Activated CD4-positive, alpha-beta T cell treated with anti-CD3 and anti-CD28 coated beads, Interleukin-2, amount 50 U/mL, for 4 hours (primary cell): ENCODE data around the gene SLAMF8.

Source experiments
- DNase-seq, 2 experiments: peaks; one replicate each; pipeline ENCODE4 v3.0.0-alpha.2; 2020

The SLAMF8 gene

DNA sequence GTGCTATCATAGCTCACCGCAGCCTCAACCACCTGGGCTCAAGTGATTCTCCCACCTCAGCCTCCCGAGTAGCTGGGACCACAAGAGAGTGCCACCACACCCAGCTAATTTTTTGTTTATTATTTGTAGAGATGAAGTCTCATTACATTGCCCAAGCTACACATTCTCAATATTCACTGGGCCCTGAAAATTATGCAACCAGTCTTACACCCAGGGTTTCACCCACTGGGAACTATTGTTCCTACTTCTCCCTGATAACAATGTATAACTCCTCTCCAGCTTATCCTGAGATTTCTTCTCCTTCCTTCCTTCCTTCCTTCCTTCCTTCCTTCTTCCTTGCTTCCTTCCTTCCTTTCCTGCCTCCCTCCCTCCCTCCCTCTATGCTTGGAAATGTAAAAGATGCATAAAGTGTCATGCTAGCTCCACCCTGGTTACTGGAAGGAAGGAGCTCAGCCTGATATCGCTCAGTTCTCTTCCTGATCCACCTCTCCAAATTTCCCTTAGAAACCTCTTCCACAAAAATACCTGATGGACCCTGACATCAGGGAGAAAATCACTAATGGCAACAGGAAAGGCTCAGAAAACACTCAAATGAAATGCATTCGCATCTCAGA is 47.0 kb downstream of the SLAMF8 start:
- no peak for DNase-seq

DNA sequence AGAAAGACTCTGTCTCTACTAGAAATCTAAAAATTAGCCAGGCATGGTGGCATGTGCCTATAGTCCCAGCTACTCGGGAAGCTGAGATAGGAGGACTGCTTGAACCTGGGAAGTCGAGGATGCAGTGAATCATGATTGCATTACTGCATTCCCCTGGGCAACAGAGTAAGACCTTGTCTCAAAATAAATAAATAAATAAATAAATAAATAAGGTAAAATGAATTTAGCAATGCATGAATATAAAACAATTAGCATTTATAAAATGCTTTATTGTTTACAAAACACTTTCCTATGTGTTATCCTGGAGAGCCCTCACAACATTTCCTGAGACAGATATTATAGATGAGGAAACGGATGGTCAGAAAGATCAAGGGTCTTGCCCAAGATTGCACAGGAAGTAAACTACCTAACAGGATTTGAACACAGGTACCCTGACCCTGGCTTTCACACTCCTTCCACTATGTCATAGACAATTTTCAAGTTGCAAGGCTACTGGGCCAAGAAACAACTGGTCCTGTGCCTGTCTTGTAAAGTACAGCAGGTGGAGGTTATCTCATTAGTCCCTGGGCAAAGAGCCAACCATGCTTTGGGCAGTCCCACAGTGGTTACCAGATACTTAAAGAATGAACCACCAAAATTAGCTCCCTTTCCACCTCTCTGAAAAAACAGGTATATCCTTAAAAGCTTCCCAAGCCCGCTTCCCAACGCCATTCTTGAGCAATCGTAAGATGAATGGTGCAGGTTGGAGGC is 51.2 kb downstream of the SLAMF8 start:
- DNase-seq = no peak

GRCh38 chr1:159879136-159879535 is 52.5 kb downstream of the SLAMF8 start:
- DNase-seq = no peak

- no peak for DNase-seq
Observed at GRCh38 chr1:159879977-159880376, 53.3 kb downstream of the SLAMF8 start.

DNA sequence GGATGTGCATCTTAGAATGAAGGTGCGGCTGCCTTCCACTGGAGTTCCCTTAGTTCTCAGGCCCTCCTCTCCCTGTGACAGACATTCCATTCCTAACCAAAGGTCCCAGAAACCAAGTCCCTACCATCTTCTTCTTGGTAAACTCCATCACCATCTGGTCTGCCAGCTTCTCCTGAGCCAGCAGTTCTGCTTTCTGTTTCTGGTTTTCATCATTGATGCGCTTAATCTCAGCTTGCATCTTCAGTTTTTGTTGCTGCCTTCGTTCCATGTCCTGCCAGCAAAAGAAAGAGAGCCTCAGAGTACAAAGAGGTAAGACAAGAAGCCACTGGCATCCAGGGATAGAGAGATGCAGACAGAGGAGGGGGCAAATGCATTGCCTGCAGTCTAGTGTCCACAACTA is 53.8 kb downstream of the SLAMF8 start:
- DNase-seq = no peak

GRCh38 chr1:159881622-159882526 is 55.2 kb downstream of the SLAMF8 start:
- DNase-seq = peak in 1 of 2 experiments; percentile 11

GRCh38 chr1:159882527-159882862 is 55.8 kb downstream of the SLAMF8 start:
- no peak for DNase-seq

GRCh38 chr1:159883134-159883533 is 56.5 kb downstream of the SLAMF8 start:
- DNase-seq = no peak

- DNase-seq = no peak
Observed at GRCh38 chr1:159884296-159884695, 57.6 kb downstream of the SLAMF8 start.
